Panc1 (cell line): ENCODE data around the gene NELFB.

Experiments used
- CTCF ChIP-seq: fragments of 450-650 bp; IDR thresholded peaks from 2 replicates; pipeline ENCODE4 v1.5.1; 2017; ENCODE audit warnings: mild to moderate bottlenecking
- POLR2AphosphoS5 ChIP-seq: IDR thresholded peaks from 2 replicates; pipeline ENCODE4 v1.6.1; 2012; ENCODE audit warnings: mild to moderate bottlenecking, low read depth, low read length, moderate library complexity
- REST ChIP-seq, 2 experiments: IDR thresholded peaks; 2 replicates each; pipeline ENCODE4 v1.6.1; 2011 to 2012; ENCODE audit warnings: low read depth in 2 of 2, control low read depth in 1 of 2, low read length in 1 of 2, mild to moderate bottlenecking in 1 of 2, moderate library complexity in 1 of 2; ENCODE audit not compliant: insufficient read depth in 1 of 2
- SIN3A ChIP-seq: IDR thresholded peaks from 2 replicates; pipeline ENCODE4 v1.6.1; 2012; ENCODE audit warnings: low read depth, mild to moderate bottlenecking, low read length, moderate library complexity, borderline replicate concordance; ENCODE audit not compliant: insufficient read depth
- TCF7L2 ChIP-seq: IDR thresholded peaks from 2 replicates; pipeline ENCODE4 v1.6.1; 2011; ENCODE audit warnings: mild to moderate bottlenecking, low read depth, low read length, inconsistent platforms

GRCh38 chr9:137311986-137312851, 57.1 kb downstream of the NELFB start:
- TF ChIP-seq SIN3A (no peak), CTCF (no peak), POLR2AphosphoS5 (no peak), REST (IDR thresholded peaks at IDR 0.05; ENCODE audit: insufficient read depth in 1 of 2, low read depth in 2 of 2, low read length in 1 of 2) (no peak), TCF7L2 (no peak)
